HG03354 (cell line): ENCODE data around the gene CYB5D1.

Experiments used
- ATAC-seq: cut with Tn5 transposase; IDR thresholded peaks from one replicate; pipeline ENCODE4 v1.9.1; 2021; ENCODE audit warnings: mild to moderate bottlenecking; ENCODE audit not compliant: unreplicated experiment, poor library complexity, severe bottlenecking

CYB5D1 gene

GRCh38 chr17:7910281-7910680 lies 52.5 kb downstream of the CYB5D1 start:
- ATAC-seq = no peak

GRCh38 chr17:7910711-7911110 lies 52.9 kb downstream of the CYB5D1 start:
- no peak for ATAC-seq

GRCh38 chr17:7911116-7911515 lies 53.3 kb downstream of the CYB5D1 start:
- ATAC-seq = no peak
